NCI-H2196 (cell line): ENCODE results near the gene MASTL.
A peak's percentile ranks its signal among the peaks of the same experiment; 100 is the strongest.
"Not testable (repeated sequence)": the region's sequence is repeated elsewhere in the genome, so short reads cannot be mapped to it uniquely, and the experiment has no call there.

ENCODE experiments used
- DNase-seq: peaks from one replicate; lab custom pipeline; 2025; ENCODE audit not compliant: unreplicated experiment; lab: John Stamatoyannopoulos, UW

The MASTL gene

DNA sequence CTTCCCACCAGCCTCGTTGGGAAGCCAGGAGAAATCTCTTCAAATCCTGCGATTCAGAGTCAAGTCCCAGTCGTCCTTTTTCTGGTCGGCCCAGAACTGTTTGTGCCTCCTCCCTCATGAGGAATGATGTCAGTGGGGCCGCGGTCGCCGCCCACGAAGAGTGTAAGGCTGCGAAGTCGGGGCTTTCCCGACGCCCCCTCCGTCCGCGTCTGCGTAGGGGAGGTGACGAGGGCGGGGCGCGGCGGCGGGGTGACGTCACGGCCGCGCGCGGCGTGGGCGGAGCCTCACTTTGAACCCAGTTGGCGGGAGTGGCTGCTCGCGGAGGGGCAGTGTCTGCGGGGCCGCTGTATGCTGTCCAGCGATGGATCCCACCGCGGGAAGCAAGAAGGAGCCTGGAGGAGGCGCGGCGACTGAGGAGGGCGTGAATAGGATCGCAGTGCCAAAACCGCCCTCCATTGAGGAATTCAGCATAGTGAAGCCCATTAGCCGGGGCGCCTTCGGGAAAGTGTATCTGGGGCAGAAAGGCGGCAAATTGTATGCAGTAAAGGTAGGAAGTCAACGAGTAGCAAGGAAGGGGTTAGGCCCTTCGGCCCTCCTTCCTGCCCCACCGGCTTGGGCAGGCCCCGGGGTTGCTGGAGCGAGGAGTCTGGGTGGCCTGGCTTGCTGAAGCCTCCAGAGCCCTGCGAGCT, at the start of gene MASTL:
MASTL (plus strand) TSS at position 287 of the 689 bp plus-strand sequence; CDS start at position 362, 75 bp downstream.
- peak; percentile 73 for DNase-seq

DNA sequence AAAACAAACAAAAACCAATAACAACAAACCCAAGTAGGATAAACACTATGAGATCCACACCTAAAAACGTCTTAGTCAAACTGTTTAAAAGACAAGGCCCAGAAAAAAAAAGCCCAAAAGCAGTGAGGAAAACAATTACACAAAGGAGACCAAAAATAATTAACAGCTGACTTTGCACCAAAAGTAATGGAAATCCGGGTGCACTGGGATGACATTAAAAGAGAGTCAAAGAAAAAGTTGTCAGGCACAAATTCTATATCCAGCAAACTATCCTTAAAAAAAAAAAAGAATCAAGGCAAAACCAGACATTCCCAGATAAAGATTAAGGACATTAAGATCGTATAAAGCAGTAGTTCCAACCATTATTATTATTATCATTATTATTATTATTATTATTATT, 47.0 kb upstream of the MASTL start:
- DNase-seq = no peak

DNA sequence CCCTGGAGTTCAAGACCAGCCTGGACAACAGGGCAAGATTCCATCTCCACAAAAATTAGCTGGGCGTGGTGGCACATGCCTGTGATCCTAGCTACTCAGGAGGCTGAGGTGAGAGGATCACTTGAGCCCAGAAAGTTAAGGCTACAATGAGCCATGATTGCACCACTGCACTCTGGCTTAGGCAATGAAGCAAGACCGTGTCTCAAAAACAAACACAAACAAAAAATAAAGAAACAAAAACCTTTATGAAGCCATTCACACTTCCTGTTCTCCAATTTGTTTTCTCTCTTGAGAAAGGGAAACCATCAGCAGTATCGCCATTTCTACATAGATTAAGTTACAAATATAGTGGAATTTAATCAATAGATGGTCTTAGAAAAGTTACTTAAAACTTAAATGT, 20.8 kb upstream of the MASTL start:
- no peak for DNase-seq

DNA sequence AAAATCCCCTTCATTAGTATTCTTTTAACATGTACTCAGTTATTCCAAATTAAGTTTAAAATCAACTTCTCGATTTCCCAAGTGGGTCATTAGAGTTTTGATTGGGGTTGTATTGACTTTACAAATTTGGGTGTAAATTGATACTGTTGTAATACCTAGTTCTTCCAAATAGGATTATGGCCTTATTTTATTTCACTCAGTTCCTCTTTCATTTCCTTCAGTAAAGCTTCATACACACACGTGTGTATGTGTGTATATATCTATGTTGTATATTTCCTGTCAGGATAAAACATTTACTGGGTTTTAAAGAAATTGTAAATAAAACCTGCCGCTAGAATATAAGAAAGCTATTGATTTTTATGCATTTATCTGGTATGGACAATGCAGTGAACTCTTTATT, 16.9 kb upstream of the MASTL start:
- DNase-seq = no peak

DNA sequence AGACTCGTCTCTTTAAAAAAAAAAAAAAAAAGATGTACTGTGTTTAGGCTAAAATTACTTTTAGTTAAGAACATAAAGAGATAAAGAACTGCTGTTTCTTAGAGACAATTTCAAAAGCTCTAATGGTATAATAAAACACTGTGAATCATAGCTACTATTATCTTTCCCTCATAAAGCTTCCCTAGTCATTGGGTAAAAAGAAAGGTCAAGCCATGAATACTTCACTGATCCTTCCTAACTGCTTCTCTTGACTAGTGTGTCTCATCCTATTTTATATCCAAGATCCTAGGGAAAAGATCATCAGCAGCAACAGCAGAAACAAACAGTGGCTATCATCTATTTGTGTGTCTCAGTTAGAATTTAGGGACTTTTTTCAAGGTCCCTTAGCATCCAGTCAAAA, 11.5 kb upstream of the MASTL start:
- DNase-seq = no peak

DNA sequence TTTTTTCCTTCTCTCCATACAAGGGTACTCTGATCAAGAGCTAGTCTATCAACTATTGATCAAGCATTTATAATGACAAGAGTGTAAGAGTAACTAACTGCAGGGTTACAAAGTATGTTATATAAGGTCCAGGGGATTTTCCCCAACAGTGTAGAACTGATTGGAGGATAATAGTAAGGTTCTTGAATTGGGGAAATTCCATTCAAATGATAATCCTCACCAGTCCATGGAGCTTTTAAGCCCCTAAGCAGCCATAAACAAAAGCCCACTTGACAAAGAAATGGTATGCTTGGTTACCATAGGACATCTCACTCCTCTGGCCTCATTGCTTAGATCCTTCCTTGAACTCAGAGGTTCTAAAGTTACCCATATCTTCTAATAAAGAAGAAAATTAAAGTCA, 9.2 kb upstream of the MASTL start:
- DNase-seq = no peak

DNA sequence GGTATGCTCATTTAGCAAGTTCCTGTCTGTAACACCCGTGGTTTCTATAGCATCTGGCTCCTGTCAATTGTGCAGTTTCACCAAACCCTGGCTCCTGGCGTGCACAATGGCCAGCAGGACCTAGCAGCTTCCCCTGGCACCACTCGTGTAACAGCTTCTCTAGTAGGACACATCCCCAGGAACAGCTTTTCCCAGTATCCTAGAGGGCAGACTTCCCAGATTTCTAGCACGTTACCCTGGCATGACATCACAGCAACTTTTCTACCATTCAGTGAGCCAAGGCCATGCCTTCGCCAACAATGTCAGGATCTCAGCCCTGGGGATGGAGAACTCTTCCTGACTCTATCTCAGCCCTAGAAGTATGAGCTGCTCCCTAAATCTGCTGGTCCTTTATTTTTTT, 7.5 kb upstream of the MASTL start:
- no peak for DNase-seq

DNA sequence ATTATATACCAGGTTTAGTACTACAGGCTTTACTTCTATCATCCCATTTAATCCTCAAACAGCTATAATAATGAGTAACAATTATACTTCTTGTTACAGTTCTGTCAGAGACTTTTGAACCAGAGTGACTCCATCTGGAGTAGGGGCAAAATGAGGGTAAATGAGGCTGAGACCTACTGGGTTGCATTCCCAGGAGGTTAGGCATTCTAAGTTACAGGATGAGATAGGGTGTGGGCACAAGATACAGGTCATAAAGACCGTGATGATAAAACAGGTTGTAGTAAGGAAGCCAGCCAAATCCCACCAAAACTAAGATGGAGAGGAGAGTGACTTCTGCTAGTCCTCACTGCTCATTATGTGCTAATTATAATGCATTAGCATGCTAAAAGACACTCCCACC, 4.9 kb upstream of the MASTL start:
- DNase-seq = no peak

DNA sequence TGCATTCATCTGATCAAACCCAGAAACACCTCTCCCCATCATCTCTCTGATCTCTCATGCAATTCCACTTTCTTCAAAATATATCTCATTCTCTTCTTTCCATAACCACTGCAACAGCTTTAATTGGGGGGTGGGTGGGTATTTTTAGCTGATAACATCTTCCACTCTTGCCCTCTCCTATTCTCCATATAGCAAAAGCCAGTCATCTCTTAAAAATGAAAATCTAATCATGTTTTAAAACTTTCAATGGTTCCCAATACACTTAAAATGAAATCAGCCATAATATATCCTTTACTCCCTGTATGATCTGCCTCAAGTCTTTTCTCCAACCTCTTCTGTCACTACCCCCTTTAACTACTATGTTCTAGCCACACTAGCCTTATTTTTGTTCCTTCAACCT, 2.5 kb upstream of the MASTL start:
- DNase-seq = no peak

DNA sequence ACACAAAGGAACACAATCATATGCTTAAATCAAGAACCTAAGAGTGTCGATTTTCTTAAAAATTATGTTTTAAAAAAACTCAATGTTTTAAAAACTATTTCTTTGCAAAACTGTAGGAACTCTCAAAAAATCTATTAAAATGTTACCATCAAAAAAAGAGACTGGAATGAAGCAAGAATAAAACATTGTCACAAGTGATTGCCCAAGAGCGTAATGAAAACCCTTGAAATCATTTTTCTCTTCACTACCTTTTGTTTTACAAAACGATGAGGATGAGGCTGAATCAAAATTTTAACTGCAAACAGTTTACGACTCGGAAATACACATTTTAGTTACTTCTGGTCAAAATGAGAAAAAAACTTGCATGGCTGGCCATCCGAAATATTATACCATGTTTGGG, 1.8 kb upstream of the MASTL start:
- no peak for DNase-seq

DNA sequence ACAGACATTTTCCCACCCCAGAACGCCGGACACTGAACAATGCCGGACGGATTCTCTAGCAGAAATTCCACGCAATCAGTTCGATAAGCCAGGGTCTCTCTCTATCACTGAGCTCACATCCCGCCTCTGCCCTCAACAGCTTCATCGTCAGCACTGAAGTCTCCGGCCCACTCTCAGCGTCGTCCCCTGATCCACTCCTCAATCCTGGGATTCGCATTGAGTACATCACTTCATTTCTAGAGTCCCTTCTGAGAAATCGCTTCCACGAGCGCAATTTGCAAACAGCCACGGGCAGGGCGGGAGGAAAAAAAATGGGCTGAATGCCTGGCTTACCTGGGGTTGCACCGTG, 1.3 kb upstream of the MASTL start:
- DNase-seq = no peak

DNA sequence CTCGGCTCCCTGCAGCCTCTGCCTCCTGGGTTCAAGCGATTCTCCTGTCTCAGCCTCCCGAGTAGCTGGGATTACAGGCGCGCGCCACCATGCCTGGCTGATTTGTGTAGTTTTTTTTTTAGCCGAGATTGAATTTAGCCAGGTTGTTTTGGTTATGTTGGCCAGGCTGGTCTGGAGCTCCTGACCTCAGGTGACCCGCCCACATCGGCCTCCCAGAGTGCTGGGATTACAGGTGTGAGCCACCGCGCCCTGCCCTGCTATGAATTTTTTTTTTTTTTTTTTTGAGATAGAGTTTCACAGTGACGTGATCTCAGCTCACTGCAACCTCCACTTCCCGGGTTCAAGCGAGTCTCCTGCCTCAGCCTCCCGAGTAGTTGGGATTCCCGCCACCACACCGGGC, 1.4 kb downstream of the MASTL start:
- not testable (repeated sequence) for DNase-seq

DNA sequence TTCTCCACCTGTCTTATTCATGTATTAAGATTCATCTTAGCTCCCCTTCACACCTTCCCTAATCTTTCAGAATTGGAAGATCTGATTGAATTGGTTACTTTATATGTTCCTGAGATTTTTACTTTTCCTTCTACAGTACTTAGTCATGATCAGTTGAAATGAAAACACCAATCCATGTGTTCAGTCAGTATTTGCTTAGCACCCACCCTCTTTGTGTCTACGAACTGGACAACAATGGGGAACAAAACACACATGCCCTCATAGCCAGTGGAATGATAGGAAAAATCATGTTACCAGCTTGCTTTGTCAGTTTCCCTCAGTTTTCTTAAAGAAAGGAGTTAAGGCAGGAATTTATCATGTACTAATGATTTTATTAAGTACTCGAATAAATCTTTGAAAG, 2.0 kb downstream of the MASTL start:
- no peak for DNase-seq

DNA sequence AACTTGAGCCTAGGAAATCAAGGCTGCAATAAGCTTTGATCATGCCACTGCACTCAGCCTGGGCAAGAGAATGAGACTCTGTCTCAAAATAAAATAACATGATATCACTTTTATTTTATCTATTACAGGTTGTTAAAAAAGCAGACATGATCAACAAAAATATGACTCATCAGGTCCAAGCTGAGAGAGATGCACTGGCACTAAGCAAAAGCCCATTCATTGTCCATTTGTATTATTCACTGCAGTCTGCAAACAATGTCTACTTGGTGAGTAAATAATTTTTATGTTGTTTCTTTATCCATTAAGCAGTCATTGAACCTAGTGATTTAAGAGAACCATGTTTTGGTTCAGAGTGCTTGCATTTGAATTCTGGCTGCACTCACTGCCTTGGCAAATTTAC, 3.3 kb downstream of the MASTL start:
- peak; percentile 0 for DNase-seq

DNA sequence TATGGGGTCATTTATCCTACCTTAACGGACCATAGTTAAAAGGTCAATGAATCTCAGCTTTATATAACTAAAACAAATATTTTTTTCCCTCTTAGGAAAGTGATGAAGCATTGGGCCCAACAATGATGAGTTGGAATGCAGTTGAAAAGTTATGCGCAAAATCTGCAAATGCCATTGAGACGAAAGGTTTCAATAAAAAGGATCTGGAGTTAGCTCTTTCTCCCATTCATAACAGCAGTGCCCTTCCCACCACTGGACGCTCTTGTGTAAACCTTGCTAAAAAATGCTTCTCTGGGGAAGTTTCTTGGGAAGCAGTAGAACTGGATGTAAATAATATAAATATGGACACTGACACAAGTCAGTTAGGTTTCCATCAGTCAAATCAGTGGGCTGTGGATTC, 14.7 kb downstream of the MASTL start:
- no peak for DNase-seq

DNA sequence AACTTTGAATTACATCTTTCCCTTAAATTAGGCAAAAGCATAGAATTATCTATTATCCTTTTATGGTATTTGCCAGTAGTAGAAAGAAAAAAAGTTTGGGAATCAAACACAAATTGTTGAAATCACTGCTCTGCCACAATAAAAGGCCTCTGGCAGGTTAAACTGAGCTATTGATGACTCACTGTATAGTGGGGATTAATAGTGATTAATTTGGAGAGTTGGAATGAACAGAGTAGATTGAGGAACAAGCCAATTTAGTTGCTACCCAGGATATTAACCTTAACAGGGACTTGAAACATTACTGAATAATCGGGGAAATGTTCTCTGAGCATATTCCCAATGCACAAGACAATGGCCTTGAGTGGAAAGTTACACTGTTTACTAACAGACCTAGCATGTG, 33.1 kb downstream of the MASTL start:
- no peak for DNase-seq

DNA sequence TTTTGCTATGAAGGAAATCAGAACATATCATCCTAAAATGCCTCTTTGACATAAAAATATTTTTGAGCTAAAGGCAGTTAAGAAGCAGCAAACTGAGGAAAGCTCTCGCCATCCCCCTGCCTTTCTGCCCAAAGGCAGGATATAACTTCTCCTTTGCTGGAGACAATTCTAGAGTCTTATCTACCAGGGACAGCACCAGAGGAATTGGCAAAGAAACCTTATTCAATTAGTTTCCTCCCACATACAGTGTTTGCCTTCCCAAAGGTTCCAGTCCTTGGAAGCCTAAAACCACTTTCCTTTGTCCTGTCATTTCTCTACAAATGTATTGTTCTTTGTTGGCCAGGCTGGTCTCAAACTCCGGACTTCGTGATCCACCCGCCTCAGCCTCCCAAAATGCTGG, 33.7 kb downstream of the MASTL start:
- no peak for DNase-seq

DNA sequence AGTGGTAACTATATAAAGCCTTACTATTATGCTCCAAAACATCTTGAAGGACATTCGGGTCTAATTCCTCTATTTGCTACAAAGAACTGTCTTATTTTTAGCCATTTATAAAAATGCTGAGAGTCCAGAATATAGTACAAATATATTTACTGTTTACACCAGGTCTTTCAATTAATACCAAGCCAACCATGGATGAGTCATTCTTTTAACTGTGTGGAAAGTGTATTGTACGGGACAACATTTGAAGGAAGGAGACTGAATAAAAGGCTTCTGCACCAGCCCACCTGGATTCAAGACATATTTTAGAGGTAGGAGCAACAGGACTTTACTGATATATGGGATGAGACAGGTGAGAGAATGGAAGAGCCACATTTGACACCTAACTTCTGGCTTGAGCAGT, 35.4 kb downstream of the MASTL start:
- no peak for DNase-seq

DNA sequence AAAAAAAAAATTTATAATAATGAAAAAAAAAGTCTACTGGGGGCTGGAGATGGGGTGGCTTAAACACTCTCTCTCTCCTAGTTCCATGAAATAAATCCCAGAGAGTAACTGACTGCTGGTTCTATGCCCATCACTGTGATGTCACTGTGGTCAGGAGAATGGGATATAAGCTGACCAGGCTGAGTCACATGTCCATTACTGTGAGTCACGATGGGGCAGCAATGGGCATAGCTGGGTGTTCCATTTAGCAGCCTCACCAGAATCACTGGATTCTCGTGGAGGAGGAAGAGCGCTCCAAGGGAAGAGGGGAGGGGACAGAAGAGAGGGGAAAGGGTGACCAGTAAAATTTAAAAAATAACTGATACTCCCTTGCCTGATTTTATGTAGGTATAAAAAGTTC, 37.1 kb downstream of the MASTL start:
- DNase-seq = no peak

DNA sequence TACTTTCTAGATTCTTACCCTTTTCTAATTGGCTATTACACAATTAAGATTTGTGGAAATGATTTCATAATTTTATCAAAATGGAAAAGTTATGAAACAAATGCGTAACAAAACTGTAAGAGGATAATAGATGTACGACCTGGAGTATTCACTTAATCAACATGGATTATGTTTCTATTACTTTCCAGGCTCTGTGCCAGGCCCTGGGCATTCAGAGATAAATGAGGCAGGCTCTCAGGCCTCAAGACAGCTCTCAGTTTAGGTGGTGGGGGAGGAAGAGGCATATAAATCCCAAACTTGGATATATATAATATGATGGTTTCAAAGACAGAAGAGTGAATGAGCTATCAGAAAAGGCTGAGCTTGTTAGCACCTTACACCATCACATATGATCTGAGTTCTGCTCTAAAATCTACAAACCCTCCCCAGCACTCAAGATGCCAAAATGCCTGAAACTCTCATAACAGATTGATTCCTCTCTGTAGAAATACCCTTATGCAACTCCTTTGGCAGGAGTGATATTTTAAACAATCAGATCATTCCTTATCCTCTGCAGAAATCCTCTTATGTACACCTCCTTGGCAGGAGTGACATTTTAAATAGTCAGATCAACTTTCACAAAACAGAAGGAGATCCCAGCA, 42.9 kb downstream of the MASTL start:
- peak; percentile 9 for DNase-seq

DNA sequence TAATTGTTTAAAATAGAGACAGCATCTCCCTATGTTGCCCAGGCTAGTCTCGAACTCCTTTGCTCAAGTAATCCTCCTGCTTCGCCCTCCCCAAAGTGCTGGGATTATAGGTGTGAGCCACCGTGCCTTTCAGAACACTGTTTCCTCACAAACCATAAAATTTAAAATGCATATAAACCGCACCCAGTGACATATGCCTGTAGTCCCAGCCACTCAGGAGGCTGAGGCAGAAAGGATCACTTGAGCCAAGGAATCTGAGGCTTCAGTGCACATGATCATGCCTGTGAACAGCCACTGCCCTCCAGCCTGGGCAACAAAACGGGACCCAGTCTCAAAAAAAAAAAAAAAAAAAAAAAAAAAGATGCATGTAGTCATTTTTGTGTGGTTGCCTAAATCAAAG, 48.7 kb downstream of the MASTL start:
- no peak for DNase-seq

DNA sequence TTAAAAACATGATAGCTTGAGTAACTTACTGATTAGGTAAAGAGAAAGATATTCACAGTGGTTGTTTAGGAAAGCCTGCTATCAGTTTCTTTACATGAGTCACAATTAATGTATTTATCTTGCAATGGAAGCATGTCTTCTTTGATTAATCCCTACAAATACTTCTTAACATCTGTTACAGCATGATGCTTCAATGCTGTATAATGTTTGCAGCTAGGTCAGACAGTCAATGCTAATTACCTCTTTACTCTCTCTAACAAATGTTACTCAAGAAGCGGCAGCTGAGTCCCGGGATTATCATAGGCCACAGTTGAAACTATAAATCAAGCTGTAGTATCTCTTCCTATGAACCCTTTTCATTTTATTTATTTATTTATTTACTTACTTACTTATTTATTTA, 52.2 kb downstream of the MASTL start:
- no peak for DNase-seq

DNA sequence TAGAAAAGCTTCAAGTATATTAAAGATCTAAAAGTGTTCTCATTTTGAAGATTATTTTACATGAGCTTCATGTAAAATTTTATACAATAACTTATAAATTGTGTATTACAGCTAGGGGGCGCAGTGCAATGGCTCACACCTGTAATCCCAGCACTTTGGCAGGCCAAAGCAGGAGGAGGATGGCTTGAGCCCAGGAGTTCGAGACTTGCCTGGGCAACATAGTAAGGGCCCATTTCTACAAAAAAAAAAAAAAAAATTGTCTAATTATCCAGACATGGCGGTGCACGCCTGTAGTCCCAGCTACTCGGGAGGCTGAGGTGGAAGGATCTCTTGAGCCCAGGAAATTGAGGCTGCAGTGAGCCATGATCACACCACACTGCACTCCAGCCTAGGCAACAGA, 68.8 kb downstream of the MASTL start:
- peak; percentile 25 for DNase-seq
